ENCODE measurements around the gene POU2AF1. TPM values are rescaled to one million over a fixed set of nuclear protein-coding genes. Genes with fewer than 3 reads are reported as not detected.
"Not testable (repeated sequence)": the region's sequence is repeated elsewhere in the genome, so short reads cannot be mapped to it uniquely, and the experiment has no call there.

POU2AF1 gene
- total RNA-seq, 1 donor from 2014 or later = not detected

GRCh38 chr11:111400595-111400994 is 21.5 kb upstream of the POU2AF1 start:
- no peak overlapping the region for H3K4me3 Mint-ChIP-seq (ENCODE audit: unreplicated experiment)

GRCh38 chr11:111399187-111400031 is 20.3 kb upstream of the POU2AF1 start:
- no peak for DNase-seq
- peaks cover 2% of the 10 kb centered on the region for H3K27me3 Mint-ChIP-seq (ENCODE audit: unreplicated experiment)
- H3K4me1 Mint-ChIP-seq (ENCODE audit: low read depth, unreplicated experiment) = no peaks in the 10 kb centered on the region
- no peaks in the 10 kb centered on the region for H3K36me3 Mint-ChIP-seq (ENCODE audit: unreplicated experiment)
- H3K9me3 Mint-ChIP-seq (ENCODE audit: unreplicated experiment) = no peaks in the 10 kb centered on the region
- TF ChIP-seq CTCF (IDR thresholded peaks at IDR 0.05; ENCODE audit: partially characterized antibody, unreplicated experiment) = no peak
- no peak overlapping the region for H3K27ac Mint-ChIP-seq (ENCODE audit: unreplicated experiment)
- H3K4me3 Mint-ChIP-seq (ENCODE audit: unreplicated experiment) = no peak overlapping the region

More at GRCh38 chr11:111400595-111400994, 21.5 kb upstream of the POU2AF1 start:
- TF ChIP-seq CTCF (IDR thresholded peaks at IDR 0.05; ENCODE audit: partially characterized antibody, unreplicated experiment) = no peak
- H3K4me1 Mint-ChIP-seq (ENCODE audit: low read depth, unreplicated experiment) = no peaks in the 10 kb centered on the region
- H3K36me3 Mint-ChIP-seq (ENCODE audit: unreplicated experiment) = no peaks in the 10 kb centered on the region
- no peak for DNase-seq
- H3K27me3 Mint-ChIP-seq (ENCODE audit: unreplicated experiment) = peaks cover 2% of the 10 kb centered on the region
- no peaks in the 10 kb centered on the region for H3K9me3 Mint-ChIP-seq (ENCODE audit: unreplicated experiment)
- no peak overlapping the region for H3K27ac Mint-ChIP-seq (ENCODE audit: unreplicated experiment)

- H3K9me3 Mint-ChIP-seq (ENCODE audit: unreplicated experiment) = no peaks in the 10 kb centered on the region
- no peak overlapping the region for H3K4me3 Mint-ChIP-seq (ENCODE audit: unreplicated experiment)
- no peak overlapping the region for H3K27ac Mint-ChIP-seq (ENCODE audit: unreplicated experiment)
- no peak for DNase-seq
- no peak for TF ChIP-seq CTCF (IDR thresholded peaks at IDR 0.05; ENCODE audit: partially characterized antibody, unreplicated experiment)
- no peaks in the 10 kb centered on the region for H3K4me1 Mint-ChIP-seq (ENCODE audit: low read depth, unreplicated experiment)
- peaks cover under 1% of the 10 kb centered on the region for H3K27me3 Mint-ChIP-seq (ENCODE audit: unreplicated experiment)
- H3K36me3 Mint-ChIP-seq (ENCODE audit: unreplicated experiment) = no peaks in the 10 kb centered on the region
These were observed 18.0 kb upstream of the POU2AF1 start for GRCh38 chr11:111397034-111397433.

GRCh38 chr11:111395749-111396148 is 16.7 kb upstream of the POU2AF1 start:
- no peak overlapping the region for H3K27ac Mint-ChIP-seq (ENCODE audit: unreplicated experiment)
- no peaks in the 10 kb centered on the region for H3K36me3 Mint-ChIP-seq (ENCODE audit: unreplicated experiment)
- H3K4me1 Mint-ChIP-seq (ENCODE audit: low read depth, unreplicated experiment) = no peaks in the 10 kb centered on the region
- no peak overlapping the region for H3K4me3 Mint-ChIP-seq (ENCODE audit: unreplicated experiment)
- H3K9me3 Mint-ChIP-seq (ENCODE audit: unreplicated experiment) = no peaks in the 10 kb centered on the region
- DNase-seq = no peak
- TF ChIP-seq CTCF (IDR thresholded peaks at IDR 0.05; ENCODE audit: partially characterized antibody, unreplicated experiment) = no peak
- no peaks in the 10 kb centered on the region for H3K27me3 Mint-ChIP-seq (ENCODE audit: unreplicated experiment)

- TF ChIP-seq CTCF (IDR thresholded peaks at IDR 0.05; ENCODE audit: partially characterized antibody, unreplicated experiment) = no peak
These were observed 16.0 kb upstream of the POU2AF1 start for GRCh38 chr11:111395081-111395480.

GRCh38 chr11:111394147-111394546 is 15.1 kb upstream of the POU2AF1 start:
- H3K36me3 Mint-ChIP-seq (ENCODE audit: unreplicated experiment); H3K27ac Mint-ChIP-seq (ENCODE audit: unreplicated experiment); H3K4me1 Mint-ChIP-seq (ENCODE audit: low read depth, unreplicated experiment); H3K4me3 Mint-ChIP-seq (ENCODE audit: unreplicated experiment); DNase-seq; H3K27me3 Mint-ChIP-seq (ENCODE audit: unreplicated experiment); H3K9me3 Mint-ChIP-seq (ENCODE audit: unreplicated experiment): not testable (repeated sequence)

More at GRCh38 chr11:111395081-111395480, 16.0 kb upstream of the POU2AF1 start:
- Mint-ChIP-seq H3K9me3 (ENCODE audit: unreplicated experiment) (no peaks in the 10 kb centered on the region), H3K36me3 (ENCODE audit: unreplicated experiment) (no peaks in the 10 kb centered on the region), H3K4me1 (ENCODE audit: low read depth, unreplicated experiment) (no peaks in the 10 kb centered on the region), H3K27me3 (ENCODE audit: unreplicated experiment) (no peaks in the 10 kb centered on the region), H3K4me3 (ENCODE audit: unreplicated experiment) (no peak overlapping the region), H3K27ac (ENCODE audit: unreplicated experiment) (no peak overlapping the region)
- DNase-seq = no peak
